Measurements from ENCODE around the gene RIPPLY3. TPM values are rescaled to one million over a fixed set of nuclear protein-coding genes. Genes with fewer than 3 reads are reported as not detected.
"Not testable (repeated sequence)": the region's sequence is repeated elsewhere in the genome, so short reads cannot be mapped to it uniquely, and the experiment has no call there.

The RIPPLY3 gene
- total RNA-seq, 2 donors from 2014 or later = 0.21 TPM; not detected in 1

- Histone ChIP-seq H3K36me3 (no peaks in the 10 kb centered on the region), H3K9ac (ENCODE audit: low read depth in 2 of 2, low read length in 2 of 2) (no peak overlapping the region), H3K27ac (no peak overlapping the region), H3K27me3 (no peaks in the 10 kb centered on the region), H3K4me1 (no peaks in the 10 kb centered on the region), H3K4me3 (no peak overlapping the region), H3K9me3 (no peaks in the 10 kb centered on the region)
- intact Hi-C loops (cut with DNase I) = loop anchor here (5.0 kb wide), 1 partner anchor 83 kb away; no protein-coding TSS in a partner anchor
- no peak for TF ChIP-seq CTCF (IDR thresholded peaks at IDR 0.05)
- no peak for DNase-seq
Observed at GRCh38 chr21:36994501-36995158, 11.9 kb upstream of the RIPPLY3 start.

DNA sequence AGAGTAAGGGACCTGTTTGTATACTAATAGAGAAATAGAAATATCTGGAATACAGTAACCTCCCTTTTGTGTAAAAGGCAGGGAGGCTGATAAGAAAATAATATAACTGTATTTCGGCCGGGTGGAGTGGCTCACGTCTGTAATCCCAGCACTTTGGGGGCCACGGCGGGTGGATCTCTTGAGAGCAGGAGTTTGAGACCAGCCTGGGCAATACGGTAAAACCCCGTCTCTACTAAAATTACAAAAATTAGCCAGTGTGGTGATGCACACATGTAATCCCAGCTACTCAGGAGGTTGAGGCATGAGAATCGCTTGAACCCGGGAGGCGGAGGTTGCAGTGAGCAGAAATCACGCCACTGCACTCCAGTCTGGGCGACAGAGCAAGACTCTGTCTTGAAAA, 11.2 kb upstream of the RIPPLY3 start:
- intact Hi-C loops (cut with DNase I); H3K4me1 ChIP-seq: not testable (repeated sequence)

DNA sequence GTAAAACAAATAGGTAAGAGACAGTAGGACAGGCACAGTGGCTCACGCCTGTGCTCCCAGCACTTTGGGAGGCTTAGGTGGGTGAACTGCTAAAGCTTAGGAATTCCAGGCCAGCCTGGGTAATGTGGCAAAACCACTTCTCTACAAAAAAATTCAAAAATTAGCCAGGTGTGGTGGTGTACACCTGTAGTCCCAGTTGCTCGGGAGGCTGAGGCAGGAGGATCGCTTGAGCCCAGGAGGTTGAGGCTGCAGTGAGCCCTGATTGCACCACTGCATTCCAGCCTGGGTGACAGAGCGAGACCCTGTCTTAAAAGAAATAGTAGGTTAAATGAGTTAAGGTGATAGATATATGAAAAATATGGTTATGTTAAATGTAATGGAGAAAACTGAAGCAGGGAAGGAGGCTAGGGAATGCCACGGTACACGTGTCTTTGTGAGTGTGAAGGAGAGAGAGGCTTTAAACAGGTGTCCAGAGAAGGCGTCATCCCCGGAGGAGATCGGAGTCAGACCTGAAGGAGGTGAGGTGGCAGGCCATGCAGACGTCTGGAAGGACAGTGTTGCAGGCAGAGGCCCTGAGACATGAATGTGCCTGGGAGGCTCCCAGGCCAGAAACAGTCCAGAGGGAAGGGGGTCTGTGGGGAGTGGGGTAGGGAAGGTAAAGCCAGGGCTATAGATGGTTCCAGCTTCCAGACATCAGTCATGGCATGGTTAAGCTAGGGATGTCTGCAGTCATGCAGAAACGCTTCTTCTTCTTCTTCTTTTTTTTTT, 7.2 kb upstream of the RIPPLY3 start:
- intact Hi-C loops (cut with DNase I) = no loop called here
- no peak for DNase-seq
- no peaks in the 10 kb centered on the region for H3K36me3 ChIP-seq
- H3K4me1 ChIP-seq = no peaks in the 10 kb centered on the region
- no peak overlapping the region for H3K4me3 ChIP-seq
- no peaks in the 10 kb centered on the region for H3K9me3 ChIP-seq
- no peak for TF ChIP-seq CTCF (IDR thresholded peaks at IDR 0.05)
- H3K27ac ChIP-seq = no peak overlapping the region
- no peak overlapping the region for H3K9ac ChIP-seq (ENCODE audit: low read depth in 2 of 2, low read length in 2 of 2)
- no peaks in the 10 kb centered on the region for H3K27me3 ChIP-seq

More for the DNA sequence above, 11.2 kb upstream of the RIPPLY3 start:
- H3K27me3 ChIP-seq; H3K4me3 ChIP-seq; H3K9ac ChIP-seq (ENCODE audit: low read depth in 2 of 2, low read length in 2 of 2); DNase-seq; H3K36me3 ChIP-seq; H3K27ac ChIP-seq; H3K9me3 ChIP-seq: not testable (repeated sequence)

DNA sequence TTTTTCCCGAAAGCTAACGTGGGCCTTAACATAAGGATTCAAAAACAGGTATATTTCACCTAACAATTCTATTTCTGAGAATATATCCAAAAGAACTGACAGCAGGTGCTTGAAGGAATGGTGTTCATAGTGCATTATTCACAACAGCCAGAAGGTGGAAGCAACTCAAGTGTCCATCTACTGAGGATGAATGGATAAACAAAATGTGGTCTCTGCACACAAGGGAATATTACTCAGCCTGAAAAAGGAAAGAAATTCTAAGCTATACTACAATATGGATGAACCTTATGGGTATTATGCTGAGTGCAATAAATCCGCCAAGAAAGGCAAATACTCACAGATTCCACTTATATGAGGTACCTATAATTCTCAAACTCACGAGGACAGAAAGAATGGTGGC, 6.1 kb upstream of the RIPPLY3 start:
- TF ChIP-seq CTCF (IDR thresholded peaks at IDR 0.05) = no peak
- H3K27me3 ChIP-seq = no peaks in the 10 kb centered on the region
- no peak overlapping the region for H3K27ac ChIP-seq
- no peaks in the 10 kb centered on the region for H3K9me3 ChIP-seq
- no peak overlapping the region for H3K9ac ChIP-seq (ENCODE audit: low read depth in 2 of 2, low read length in 2 of 2)
- H3K4me3 ChIP-seq = no peak overlapping the region
- DNase-seq = no peak
- H3K4me1 ChIP-seq = no peaks in the 10 kb centered on the region
- H3K36me3 ChIP-seq = no peaks in the 10 kb centered on the region
- intact Hi-C loops (cut with DNase I) = no loop called here

DNA sequence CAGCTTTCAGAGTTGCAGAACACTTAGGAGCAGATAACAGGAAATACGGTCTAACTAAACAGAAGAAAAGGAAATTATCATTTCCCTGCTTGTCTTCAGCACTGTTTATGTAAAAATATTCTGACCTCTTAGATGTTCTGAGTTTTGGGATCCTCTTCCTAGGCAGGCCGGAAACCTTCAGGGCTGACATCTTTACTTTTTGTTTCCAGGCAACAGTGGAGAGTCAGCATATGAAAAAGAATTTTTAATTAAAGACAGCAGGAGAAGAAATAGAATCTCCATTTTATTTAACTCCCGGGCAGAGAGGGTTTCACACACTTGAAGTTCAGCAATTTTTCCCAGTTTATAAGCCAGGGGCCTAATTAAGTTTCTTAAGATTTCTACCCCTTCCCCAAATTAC, 5.1 kb upstream of the RIPPLY3 start:
- no peak for TF ChIP-seq CTCF (IDR thresholded peaks at IDR 0.05)
- Histone ChIP-seq H3K4me3 (no peak overlapping the region), H3K4me1 (no peaks in the 10 kb centered on the region), H3K36me3 (no peaks in the 10 kb centered on the region), H3K9ac (ENCODE audit: low read depth in 2 of 2, low read length in 2 of 2) (no peak overlapping the region), H3K27me3 (peaks cover 5% of the 10 kb centered on the region), H3K27ac (no peak overlapping the region), H3K9me3 (no peaks in the 10 kb centered on the region)
- intact Hi-C loops (cut with DNase I) = no loop called here
- no peak for DNase-seq

DNA sequence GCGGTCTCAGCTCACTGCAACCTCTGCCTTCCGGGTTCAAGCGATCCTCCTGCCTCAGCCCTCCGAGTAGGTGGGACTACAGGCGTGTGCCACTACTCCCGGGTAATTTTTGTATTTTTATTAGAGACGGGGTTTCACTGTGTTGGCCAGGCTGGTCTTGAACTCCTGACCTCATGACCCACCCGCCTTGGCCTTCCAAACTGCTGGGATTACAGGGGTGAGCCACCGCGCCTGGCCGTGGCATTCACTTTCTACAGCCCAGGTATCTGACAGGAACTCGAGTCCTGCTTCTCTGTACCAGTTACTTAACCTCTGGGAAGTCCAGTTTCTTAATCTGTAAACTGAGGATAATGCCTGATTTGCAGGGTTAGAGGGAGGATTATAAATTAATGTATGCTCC, 3.7 kb upstream of the RIPPLY3 start:
- H3K27ac ChIP-seq; H3K4me1 ChIP-seq; H3K4me3 ChIP-seq; intact Hi-C loops (cut with DNase I); H3K36me3 ChIP-seq; H3K9me3 ChIP-seq; DNase-seq; H3K9ac ChIP-seq (ENCODE audit: low read depth in 2 of 2, low read length in 2 of 2): not testable (repeated sequence)
- H3K27me3 ChIP-seq = peaks cover 15% of the 10 kb centered on the region

- intact Hi-C loops (cut with DNase I); H3K9me3 ChIP-seq; H3K27ac ChIP-seq; H3K36me3 ChIP-seq; DNase-seq; H3K9ac ChIP-seq (ENCODE audit: low read depth in 2 of 2, low read length in 2 of 2); H3K4me3 ChIP-seq; H3K4me1 ChIP-seq: not testable (repeated sequence)
- H3K27me3 ChIP-seq = peaks cover 15% of the 10 kb centered on the region
Observed at GRCh38 chr21:37003917-37004316, 2.6 kb upstream of the RIPPLY3 start.
